Esophagus squamous epithelium (tissue), 5 donors: ENCODE measurements around the gene CDK11B. TPM values are rescaled to one million over a fixed set of nuclear protein-coding genes. Genes with fewer than 3 reads are reported as not detected.
"Not testable (repeated sequence)": the region's sequence is repeated elsewhere in the genome, so short reads cannot be mapped to it uniquely, and the experiment has no call there.

Experiments used
- DNase-seq: peaks from one replicate; lab custom pipeline; 2025; lab: John Stamatoyannopoulos, UW
- H3K27ac ChIP-seq, 4 donors: fragments of 200-600 bp; sonication (generic); one replicate each; pipeline ENCODE4 v1.5.1; 2016 to 2019; ENCODE audit warnings: mild to moderate bottlenecking in 1 of 4
- H3K27me3 ChIP-seq, 4 donors: fragments of 200-600 bp; sonication (generic); 1 replicate in 3 of 4; 2 replicates in 1 of 4; pipeline versions ENCODE4 v1.5.1 to v1.6.0; 2017 to 2021; ENCODE audit warnings: antibody characterized with exemption in 1 of 4
- H3K36me3 ChIP-seq, 3 donors: fragments of 200-600 bp; sonication (generic); one replicate each; pipeline ENCODE4 v1.5.1; 2016 to 2019
- H3K4me1 ChIP-seq, 3 donors: fragments of 200-600 bp; sonication (generic); one replicate each; pipeline ENCODE4 v1.5.1; 2017 to 2019
- H3K4me3 ChIP-seq, 4 donors: fragments of 200-600 bp; sonication (generic); 1 replicate in 3 of 4; 2 replicates in 1 of 4; pipeline ENCODE4 v1.5.1; 2016 to 2019; ENCODE audit warnings: mild to moderate bottlenecking in 2 of 4, moderate library complexity in 1 of 4
- H3K9me3 ChIP-seq, 3 donors: fragments of 200-600 bp; sonication (generic); one replicate each; pipeline ENCODE4 v1.5.1; 2016 to 2019
- POLR2A ChIP-seq, 4 donors: fragments of 450-650 bp; IDR thresholded peaks; one replicate each; pipeline ENCODE4 v1.6.1; 2017; ENCODE audit warnings: antibody characterized with exemption in 4 of 4, mild to moderate bottlenecking in 4 of 4, moderate library complexity in 3 of 4
- WGBS, 2 donors: methylation state at CpG; one replicate each; pipeline ENCODE4 v1.1.5; 2018; 5-methylcytosine and 5-hydroxymethylcytosine counted together
- intact Hi-C: fragments of 100-400 bp; cut with DNase I; formaldehyde crosslinking; loops from one replicate; pipeline ENCODE4 v1.15.0; 2022
- total RNA-seq, 4 donors: library from RNA; depleted of rRNA; stranded (reverse); fragments of >200 nt; gene quantifications; one replicate each; pipeline ENCODE4 v1.1.0, GENCODE V29; 2016
- TF ChIP-seq, protein P1 (sequence below), 6 experiments: fragments of 450-650 bp in 4 of 6; fragments of 200-600 bp in 2 of 6; sonication (generic) in 2 of 6; IDR thresholded peaks; one replicate each; pipeline ENCODE4 v1.5.1; 2016 to 2019; ENCODE audit warnings: antibody characterized with exemption in 6 of 6, mild to moderate bottlenecking in 4 of 6, moderate library complexity in 4 of 6
- donor health status: DM: yes; HTN: yes; CAD: no.

Gene CDK11B
- total RNA-seq, 4 donors from 2014 or later: 10.1 to 17.2 (median 13.7) TPM

DNA sequence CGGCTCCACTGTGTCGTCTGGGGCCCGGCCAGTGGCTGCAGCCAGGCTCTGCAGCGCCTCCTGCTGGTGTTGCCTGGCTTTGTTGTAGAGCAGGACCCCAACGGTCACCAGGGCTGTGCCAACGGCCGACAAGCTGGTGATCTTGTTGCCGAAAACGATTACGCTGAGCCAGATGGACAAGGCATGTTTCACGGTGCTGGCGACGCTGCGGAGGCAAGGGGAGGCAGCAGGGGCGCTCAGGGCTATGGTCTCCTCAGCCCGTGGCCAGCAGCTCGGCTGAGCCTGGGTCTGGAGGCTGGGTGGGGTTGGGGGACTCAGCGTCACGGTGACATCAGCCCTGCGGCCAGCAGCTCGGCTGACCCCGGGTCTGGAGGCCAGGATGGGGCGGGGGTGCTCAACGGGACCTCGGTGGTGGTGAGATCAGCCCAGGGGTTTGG, 7.0 kb upstream of the CDK11B start:
- Histone ChIP-seq H3K27ac (no peak overlapping the region), H3K36me3 (peaks cover 19 to 62% (median 27%) of the 10 kb centered on the region in 3 donors), H3K9me3 (no peaks in the 10 kb centered on the region), H3K27me3 (no peaks in the 10 kb centered on the region), H3K4me3 (no peak overlapping the region), H3K4me1 (peaks cover 0 to 12% (median 0%) of the 10 kb centered on the region in 3 donors)
- no peak for TF ChIP-seq POLR2A (IDR thresholded peaks at IDR 0.05)
- TF ChIP-seq, protein P1, sequence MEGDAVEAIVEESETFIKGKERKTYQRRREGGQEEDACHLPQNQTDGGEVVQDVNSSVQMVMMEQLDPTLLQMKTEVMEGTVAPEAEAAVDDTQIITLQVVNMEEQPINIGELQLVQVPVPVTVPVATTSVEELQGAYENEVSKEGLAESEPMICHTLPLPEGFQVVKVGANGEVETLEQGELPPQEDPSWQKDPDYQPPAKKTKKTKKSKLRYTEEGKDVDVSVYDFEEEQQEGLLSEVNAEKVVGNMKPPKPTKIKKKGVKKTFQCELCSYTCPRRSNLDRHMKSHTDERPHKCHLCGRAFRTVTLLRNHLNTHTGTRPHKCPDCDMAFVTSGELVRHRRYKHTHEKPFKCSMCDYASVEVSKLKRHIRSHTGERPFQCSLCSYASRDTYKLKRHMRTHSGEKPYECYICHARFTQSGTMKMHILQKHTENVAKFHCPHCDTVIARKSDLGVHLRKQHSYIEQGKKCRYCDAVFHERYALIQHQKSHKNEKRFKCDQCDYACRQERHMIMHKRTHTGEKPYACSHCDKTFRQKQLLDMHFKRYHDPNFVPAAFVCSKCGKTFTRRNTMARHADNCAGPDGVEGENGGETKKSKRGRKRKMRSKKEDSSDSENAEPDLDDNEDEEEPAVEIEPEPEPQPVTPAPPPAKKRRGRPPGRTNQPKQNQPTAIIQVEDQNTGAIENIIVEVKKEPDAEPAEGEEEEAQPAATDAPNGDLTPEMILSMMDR (IDR thresholded peaks at IDR 0.05): peak in 4 of 6 experiments; percentile 16 to 44 (median 24)
- WGBS, 2 donors: 98% methylated on average over 7 of the region's 25 CpGs; no CpG with 5 or more reads in 1 of the 2 donors
- DNase-seq: no peak
- intact Hi-C loops: no loop called here

DNA sequence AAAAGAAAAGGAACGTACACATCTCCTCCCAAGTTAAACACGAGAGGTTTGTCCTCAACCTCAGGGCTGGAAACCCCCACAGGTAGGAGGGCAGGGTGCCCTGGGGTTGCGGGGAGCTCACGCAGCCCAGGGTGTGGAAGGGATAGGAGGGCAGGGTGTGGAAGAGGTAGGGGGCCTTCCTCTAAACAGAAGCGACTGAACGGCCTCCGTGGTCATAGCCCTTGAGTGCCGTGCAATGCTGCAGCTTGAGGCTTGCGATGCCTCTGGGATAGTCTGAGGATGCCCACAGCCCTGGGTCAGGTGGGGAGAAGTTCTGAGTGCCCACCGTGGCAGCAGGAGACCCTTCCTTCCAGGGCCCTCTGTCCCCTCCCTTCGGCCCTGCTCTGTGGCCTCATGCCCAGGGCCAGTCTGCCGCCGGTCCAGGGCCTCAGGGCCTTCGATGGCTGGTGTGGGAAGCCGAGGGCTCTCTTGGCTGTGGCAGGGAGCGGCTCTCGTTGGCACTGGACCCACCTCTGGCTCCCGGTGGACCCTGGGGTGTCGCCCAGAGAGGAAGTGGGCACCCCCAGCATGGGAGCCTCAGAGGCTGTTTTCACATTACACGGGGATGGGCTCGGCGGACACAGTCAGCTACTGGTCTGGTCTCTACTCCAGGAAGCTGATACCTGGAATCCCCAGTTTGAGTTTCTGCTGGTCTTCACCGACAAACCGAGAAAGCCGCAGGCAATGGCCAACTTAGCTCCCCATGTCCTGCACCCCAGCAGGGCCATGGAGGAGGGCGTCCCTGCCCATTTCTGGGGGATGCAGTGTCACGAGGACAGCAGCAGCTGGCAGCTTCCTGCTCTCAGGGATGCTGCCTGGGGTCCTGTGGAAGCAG, 6.4 kb upstream of the CDK11B start:
- Histone ChIP-seq H3K27me3 (no peaks in the 10 kb centered on the region), H3K9me3 (no peaks in the 10 kb centered on the region), H3K27ac (no peak overlapping the region), H3K4me3 (no peak overlapping the region), H3K36me3 (peaks cover 19 to 55% (median 27%) of the 10 kb centered on the region in 3 donors), H3K4me1 (peaks cover 0 to 12% (median 0%) of the 10 kb centered on the region in 3 donors)
- TF ChIP-seq POLR2A (IDR thresholded peaks at IDR 0.05): no peak
- TF ChIP-seq, protein P1 (IDR thresholded peaks at IDR 0.05): no peak
- 89 to 93% methylated on average over 7 to 16 of the region's 27 CpGs for WGBS, 2 donors
- no peak for DNase-seq
- intact Hi-C loops: no loop called here

DNA sequence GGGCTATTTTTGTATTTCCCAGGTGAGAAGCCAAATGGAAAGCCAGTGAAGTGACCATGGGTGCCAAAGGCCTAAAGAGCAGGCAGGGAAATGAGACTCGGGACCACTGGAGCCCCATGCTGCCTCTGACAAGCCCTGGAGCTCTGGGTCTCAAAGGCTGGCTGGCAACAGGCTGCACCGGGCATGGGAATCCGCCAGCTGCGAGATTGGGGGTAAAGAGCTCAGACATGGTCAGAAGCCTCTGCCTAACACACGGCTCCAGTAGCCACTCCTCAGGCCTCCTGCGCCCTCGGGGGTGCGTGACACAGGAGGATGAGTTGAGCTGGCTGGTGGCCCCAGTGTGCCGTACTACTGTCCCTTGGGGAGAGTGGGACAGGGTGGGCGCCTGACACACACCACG, 5.5 kb upstream of the CDK11B start:
- peaks cover 14 to 47% (median 24%) of the 10 kb centered on the region in 3 donors for H3K36me3 ChIP-seq

DNA sequence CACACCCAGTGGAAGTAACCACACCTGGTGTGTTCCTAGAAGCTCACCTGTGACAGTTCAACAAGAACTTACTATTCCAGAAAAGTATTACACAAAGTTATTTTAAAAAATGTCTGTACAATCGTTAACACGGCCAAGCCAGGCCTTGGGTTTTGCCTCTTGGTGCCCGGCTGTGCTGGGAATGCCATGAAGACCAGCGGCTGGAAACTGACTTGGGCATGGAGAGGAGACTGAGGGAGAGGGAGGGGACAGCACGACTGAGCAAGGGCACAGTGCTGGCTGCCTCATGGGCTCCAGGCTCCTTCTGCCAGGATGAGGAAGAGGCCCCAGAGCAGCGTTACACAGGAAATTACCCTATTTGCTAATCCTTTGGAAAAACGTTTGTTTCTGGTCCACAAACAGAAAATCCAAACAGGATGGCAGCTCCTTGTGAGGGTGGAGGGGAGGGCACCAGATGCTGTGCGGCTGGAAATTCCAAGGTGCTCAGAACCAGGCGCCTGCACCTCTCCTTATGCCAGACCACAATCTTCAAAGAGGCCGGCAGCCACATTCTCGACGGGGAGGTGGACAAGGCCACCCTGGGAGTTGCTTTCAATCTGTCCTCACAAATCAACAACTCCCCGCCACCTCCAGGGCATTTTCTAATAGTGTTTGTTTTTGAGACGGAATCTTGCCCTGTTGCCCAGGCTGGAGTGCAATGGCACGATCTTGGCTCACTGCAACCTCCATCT, 4.2 kb upstream of the CDK11B start:
- DNase-seq, H3K9me3 ChIP-seq, H3K4me3 ChIP-seq, H3K27me3 ChIP-seq, intact Hi-C loops: not testable (repeated sequence)
- Histone ChIP-seq H3K27ac (peak overlapping the region in 3 of 4 donors; percentile 50 to 69 (median 64)), H3K4me1 (peaks cover under 1 to 22% (median 2%) of the 10 kb centered on the region in 3 donors), H3K36me3 (peaks cover 14 to 34% (median 20%) of the 10 kb centered on the region in 3 donors)
- WGBS, 2 donors: 70% methylated on average over 9 to 15 of the region's 15 CpGs

More for the DNA sequence above, 5.5 kb upstream of the CDK11B start:
- H3K4me1 ChIP-seq: peaks cover 0 to 20% (median 2%) of the 10 kb centered on the region in 3 donors
- intact Hi-C loops, H3K9me3 ChIP-seq, H3K27ac ChIP-seq, H3K27me3 ChIP-seq, H3K4me3 ChIP-seq, DNase-seq: not testable (repeated sequence)
- WGBS, 2 donors: 30 to 62% methylated on average over 2 to 3 of the region's 11 CpGs

DNA sequence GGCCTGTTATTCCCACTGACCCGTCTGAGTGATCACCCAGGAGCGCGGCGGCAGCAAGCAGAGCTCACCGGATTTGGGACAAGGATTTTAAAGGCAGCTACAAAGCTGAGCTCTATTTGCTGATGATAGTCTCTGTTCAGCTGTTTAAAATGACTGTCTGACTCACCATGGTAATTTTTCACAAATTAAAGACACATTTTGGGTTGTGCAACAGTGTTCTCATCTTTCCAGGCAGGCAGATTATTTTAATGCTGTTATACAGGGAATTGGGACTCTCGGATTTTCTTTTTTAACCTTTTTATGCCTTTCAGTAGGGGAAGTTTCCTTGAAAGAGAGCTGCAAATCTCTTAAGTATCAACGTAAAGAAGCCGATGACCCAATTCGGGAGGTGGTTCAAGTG, 3.6 kb upstream of the CDK11B start:
- Histone ChIP-seq H3K4me1 (peaks cover 2 to 26% (median 2%) of the 10 kb centered on the region in 3 donors), H3K27ac (peak overlapping the region in 3 of 4 donors; percentile 50 to 69 (median 64)), H3K36me3 (peaks cover 14 to 28% (median 20%) of the 10 kb centered on the region in 3 donors)
- WGBS, 2 donors: 39 to 67% methylated on average over 3 to 4 of the region's 9 CpGs
- H3K9me3 ChIP-seq, DNase-seq, H3K27me3 ChIP-seq, intact Hi-C loops, H3K4me3 ChIP-seq: not testable (repeated sequence)

DNA sequence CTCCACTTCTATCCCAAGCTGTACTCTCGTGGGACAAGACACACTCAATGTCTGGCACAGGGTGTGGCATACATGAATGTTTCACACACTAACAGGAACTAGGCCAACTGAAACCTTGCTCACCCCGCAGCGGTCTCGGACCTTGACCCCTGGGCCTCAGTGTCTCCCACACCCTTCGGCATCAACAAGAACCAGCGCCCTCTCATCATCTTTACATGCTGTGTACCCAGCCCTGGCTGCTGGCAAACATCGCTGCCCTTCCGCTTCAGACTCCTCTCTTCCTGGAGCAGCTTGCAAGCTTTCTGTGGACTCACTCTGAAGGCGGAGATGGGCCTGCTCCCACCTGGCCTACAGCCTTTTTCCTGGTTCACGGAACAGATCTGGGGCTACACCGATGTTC, 10.5 kb downstream of the CDK11B start:
- DNase-seq: not testable (repeated sequence)

DNA sequence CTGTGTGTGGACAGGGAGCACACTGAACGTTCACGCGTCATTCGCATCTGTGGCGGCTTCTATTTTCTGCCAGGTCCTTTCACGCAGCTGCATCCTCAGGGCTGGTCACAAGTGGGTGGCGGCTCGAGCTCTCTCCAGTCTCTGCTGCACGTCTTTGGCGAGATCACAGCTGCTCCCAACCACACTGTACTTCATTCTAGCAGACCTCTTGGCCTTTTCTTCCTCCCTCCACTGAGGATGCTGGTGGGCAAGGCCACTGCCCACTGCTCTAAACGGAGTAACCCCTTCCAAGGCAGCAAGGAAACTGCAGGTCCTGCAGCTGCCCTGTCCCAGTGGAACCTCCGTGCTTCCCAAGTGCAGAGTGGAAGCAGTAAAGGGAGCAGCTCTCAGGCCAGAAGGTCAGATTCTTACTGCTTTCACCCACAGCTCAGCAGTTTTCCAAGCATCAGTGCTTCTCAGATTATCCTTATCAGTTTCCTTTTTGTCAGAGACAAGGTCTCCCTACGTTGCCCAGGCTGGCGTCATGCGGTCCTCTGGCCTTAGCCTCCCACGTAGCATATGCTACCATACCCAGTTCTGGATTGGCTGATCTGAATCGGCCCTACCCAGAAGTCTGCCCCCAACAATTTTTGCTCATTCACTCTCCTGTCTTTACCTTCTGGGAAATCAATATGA, 11.1 kb downstream of the CDK11B start:
- H3K27me3 ChIP-seq, DNase-seq, H3K27ac ChIP-seq, H3K4me3 ChIP-seq, H3K9me3 ChIP-seq, H3K4me1 ChIP-seq, intact Hi-C loops: not testable (repeated sequence)
- H3K36me3 ChIP-seq: peaks cover 12 to 71% (median 17%) of the 10 kb centered on the region in 3 donors
- WGBS, 2 donors: 86 to 95% methylated on average over 14 to 15 of the region's 17 CpGs

More for the DNA sequence above, 10.5 kb downstream of the CDK11B start:
- intact Hi-C loops, H3K27me3 ChIP-seq, H3K4me1 ChIP-seq, H3K9me3 ChIP-seq, H3K4me3 ChIP-seq, H3K27ac ChIP-seq: not testable (repeated sequence)
- peaks cover 12 to 77% (median 23%) of the 10 kb centered on the region in 3 donors for H3K36me3 ChIP-seq
- WGBS, 2 donors: 91 to 93% methylated on average over 11 of the region's 11 CpGs

DNA sequence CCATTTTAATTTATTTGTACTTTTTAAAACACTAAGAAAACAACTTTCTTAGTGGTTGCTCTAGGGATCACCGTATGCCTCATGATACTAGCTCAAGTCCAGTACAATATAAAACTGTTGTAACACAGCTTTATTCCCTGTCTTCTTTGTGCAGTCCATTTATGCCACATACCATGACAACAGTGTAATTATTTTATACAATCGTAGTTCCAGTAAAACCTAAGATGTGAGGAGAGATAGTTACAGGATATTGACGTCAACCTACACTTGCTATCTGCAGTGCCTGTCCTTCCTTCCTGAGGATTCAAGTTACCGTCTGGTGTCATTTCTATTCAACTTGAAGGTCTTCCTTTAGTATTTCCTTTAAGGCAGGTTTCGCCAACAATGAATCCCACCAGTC, 12.5 kb downstream of the CDK11B start:
- H3K9me3 ChIP-seq, H3K4me1 ChIP-seq, DNase-seq, intact Hi-C loops, H3K27ac ChIP-seq, H3K4me3 ChIP-seq, H3K27me3 ChIP-seq: not testable (repeated sequence)
- WGBS, 2 donors: 81 to 82% methylated on average over 4 of the region's 5 CpGs
- peaks cover 6 to 60% (median 9%) of the 10 kb centered on the region in 3 donors for H3K36me3 ChIP-seq

DNA sequence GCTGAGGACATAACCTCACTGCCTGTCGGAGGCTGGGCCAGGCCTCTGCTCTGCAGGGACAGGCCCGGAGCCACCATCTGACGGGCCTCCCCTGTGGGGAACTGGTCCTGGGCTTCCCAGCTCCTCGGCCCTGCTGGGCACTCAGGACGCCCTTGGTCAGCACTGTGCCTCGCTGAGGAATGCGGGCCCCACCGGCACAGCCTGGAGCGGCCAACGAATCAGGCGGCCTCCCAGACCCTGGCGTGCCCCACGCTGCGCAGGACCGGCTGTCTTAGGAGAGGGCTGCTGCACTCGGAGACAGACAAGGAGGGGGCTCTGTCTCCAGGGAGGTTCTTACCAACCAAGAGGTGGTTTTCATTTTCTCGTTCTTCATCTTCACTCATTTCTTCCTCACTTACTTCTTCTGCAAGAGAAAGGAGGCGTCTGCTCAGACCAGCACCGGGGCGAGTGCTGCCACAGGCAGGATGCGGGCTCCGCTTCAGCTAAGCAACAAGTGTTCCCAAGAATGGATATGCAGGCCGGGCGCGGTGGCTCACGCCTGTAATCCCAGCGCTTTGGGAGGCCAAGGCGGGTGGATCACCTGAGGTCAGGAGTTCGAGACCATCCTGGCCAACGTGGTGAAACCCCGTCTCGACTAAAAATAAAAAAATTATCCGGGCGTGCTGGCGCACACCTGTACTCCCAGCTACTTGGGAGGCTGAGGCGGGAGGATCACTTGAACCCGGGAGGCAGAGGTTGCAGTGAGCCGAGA, 17.9 kb downstream of the CDK11B start:
- H3K4me3 ChIP-seq, H3K9me3 ChIP-seq, H3K27me3 ChIP-seq, DNase-seq, intact Hi-C loops, H3K27ac ChIP-seq, H3K4me1 ChIP-seq: not testable (repeated sequence)
- H3K36me3 ChIP-seq: peaks cover 11 to 55% (median 12%) of the 10 kb centered on the region in 3 donors
- WGBS, 2 donors: 80% methylated on average over 1 of the region's 38 CpGs; no CpG with 5 or more reads in 1 of the 2 donors
